ENCODE measurements around the gene MUC5AC. TPM values are rescaled to one million over a fixed set of nuclear protein-coding genes. Genes with fewer than 3 reads are reported as not detected.

MUC5AC gene
- total and polyA plus RNA-seq, 10 donors, result under 0.01 TPM; not detected in 8

DNA sequence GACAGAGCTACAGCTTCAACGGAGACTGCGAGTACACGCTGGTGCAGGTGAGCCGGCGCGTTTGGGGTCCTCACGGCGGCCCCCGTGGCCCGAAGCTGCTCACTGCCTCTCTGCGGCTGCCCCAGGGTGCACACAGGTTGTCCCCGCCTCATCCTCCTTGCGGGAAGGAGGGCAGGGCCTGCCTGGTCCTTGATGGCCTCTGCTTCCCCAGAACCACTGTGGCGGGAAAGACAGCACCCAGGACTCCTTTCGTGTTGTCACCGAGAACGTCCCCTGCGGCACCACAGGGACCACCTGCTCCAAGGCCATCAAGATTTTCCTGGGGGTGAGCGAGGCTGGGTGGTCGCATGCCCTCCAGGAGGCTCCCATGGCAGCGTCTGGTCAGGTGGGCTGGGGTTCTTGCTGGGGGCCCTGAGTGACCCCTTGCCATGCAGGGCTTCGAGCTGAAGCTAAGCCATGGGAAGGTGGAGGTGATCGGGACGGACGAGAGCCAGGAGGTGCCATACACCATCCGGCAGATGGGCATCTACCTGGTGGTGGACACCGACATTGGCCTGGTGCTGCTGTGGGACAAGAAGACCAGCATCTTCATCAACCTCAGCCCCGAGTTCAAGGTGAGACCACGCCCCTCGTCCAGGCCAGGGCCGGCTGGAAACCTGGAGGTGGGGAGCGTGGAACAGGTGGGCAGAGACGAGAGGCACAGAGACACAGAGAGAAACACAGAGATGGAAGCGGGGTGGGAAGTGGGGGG lies 19.4 kb downstream of the MUC5AC start:
- no peaks in the 10 kb centered on the region for H3K36me3 ChIP-seq
- peaks cover 0 to 32% (median 0%) of the 10 kb centered on the region in 7 donors for H3K27me3 ChIP-seq (replicated peaks in 1 of 7)
- intact Hi-C loops (cut with DNase I; ENCODE audit: low total_unique reads), result no loop called here
- WGBS, 5 donors, result 85 to 92% (median 89%) methylated on average over 31 to 34 of the region's 34 CpGs
- TF ChIP-seq POLR2A (IDR thresholded peaks at IDR 0.05), result no peak
- no peak for TF ChIP-seq POLR2AphosphoS5 (IDR thresholded peaks at IDR 0.05)
- no peak for TF ChIP-seq CTCF (IDR thresholded peaks at IDR 0.05 in 8 of 11, conservative IDR thresholded peaks at IDR 0.05 in 3 of 11)
- H3K4me1 ChIP-seq, result no peaks in the 10 kb centered on the region
- H3K9me3 ChIP-seq, result no peaks in the 10 kb centered on the region
- H3K27ac ChIP-seq, result no peak overlapping the region
- no peak overlapping the region for H3K4me3 ChIP-seq
- no peak for DNase-seq

- Histone ChIP-seq H3K36me3 (no peaks in the 10 kb centered on the region), H3K9me3 (no peaks in the 10 kb centered on the region), H3K27ac (no peak overlapping the region), H3K4me3 (no peak overlapping the region), H3K27me3 (replicated peaks in 1 of 7) (peaks cover 0 to 32% (median 0%) of the 10 kb centered on the region in 7 donors), H3K4me1 (no peaks in the 10 kb centered on the region)
- DNase-seq, result no peak
- no peak for TF ChIP-seq POLR2A (IDR thresholded peaks at IDR 0.05)
- no peak for TF ChIP-seq CTCF (IDR thresholded peaks at IDR 0.05 in 8 of 11, conservative IDR thresholded peaks at IDR 0.05 in 3 of 11)
- TF ChIP-seq POLR2AphosphoS5 (IDR thresholded peaks at IDR 0.05), result no peak
- intact Hi-C loops (cut with DNase I; ENCODE audit: low total_unique reads), result no loop called here
- 82 to 91% (median 89%) methylated on average over 11 to 12 of the region's 12 CpGs for WGBS, 5 donors
These were observed 20.0 kb downstream of the MUC5AC start for GRCh38 chr11:1177771-1178090.

- DNase-seq, result no peak
- no peak overlapping the region for H3K4me3 ChIP-seq
- peaks cover 0 to 32% (median 0%) of the 10 kb centered on the region in 7 donors for H3K27me3 ChIP-seq (replicated peaks in 1 of 7)
- no peaks in the 10 kb centered on the region for H3K4me1 ChIP-seq
- no peaks in the 10 kb centered on the region for H3K9me3 ChIP-seq
- no peak for TF ChIP-seq POLR2A (IDR thresholded peaks at IDR 0.05)
- no peak for TF ChIP-seq CTCF (IDR thresholded peaks at IDR 0.05 in 8 of 11, conservative IDR thresholded peaks at IDR 0.05 in 3 of 11)
- no peaks in the 10 kb centered on the region for H3K36me3 ChIP-seq
- intact Hi-C loops (cut with DNase I; ENCODE audit: low total_unique reads), result no loop called here
- no peak overlapping the region for H3K27ac ChIP-seq
- WGBS, 5 donors, result 83 to 91% (median 87%) methylated on average over 16 to 31 of the region's 31 CpGs
These were observed 20.6 kb downstream of the MUC5AC start for GRCh38 chr11:1178201-1178885.

DNA sequence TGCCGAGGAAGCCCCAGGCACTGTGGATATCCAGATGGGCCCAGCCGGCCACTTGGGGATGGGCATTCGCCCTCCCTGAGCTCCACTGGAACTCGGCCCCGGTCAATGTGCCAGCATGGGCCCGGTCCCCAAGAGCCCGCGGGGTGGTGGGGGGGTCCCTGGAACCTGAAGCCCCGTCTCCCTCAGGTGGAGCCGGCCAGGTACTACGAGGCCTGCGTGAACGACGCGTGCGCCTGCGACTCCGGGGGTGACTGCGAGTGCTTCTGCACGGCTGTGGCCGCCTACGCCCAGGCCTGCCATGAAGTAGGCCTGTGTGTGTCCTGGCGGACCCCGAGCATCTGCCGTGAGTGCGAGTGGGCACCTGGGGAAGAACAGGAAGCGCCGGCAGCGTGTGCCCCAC lies 21.2 kb downstream of the MUC5AC start:
- intact Hi-C loops (cut with DNase I; ENCODE audit: low total_unique reads), result no loop called here
- Histone ChIP-seq H3K4me1 (no peaks in the 10 kb centered on the region), H3K27me3 (replicated peaks in 1 of 7) (peaks cover 0 to 32% (median 0%) of the 10 kb centered on the region in 7 donors), H3K9me3 (no peaks in the 10 kb centered on the region), H3K4me3 (no peak overlapping the region), H3K27ac (no peak overlapping the region), H3K36me3 (no peaks in the 10 kb centered on the region)
- DNase-seq, result no peak
- WGBS, 5 donors, result 80 to 92% (median 90%) methylated on average over 13 to 29 of the region's 29 CpGs
- TF ChIP-seq POLR2AphosphoS5 (IDR thresholded peaks at IDR 0.05), result no peak
